ENCODE measurements around the gene FAXDC2. TPM values are rescaled to one million over a fixed set of nuclear protein-coding genes. Genes with fewer than 3 reads are reported as not detected.
A peak's percentile ranks its signal among the peaks of the same experiment; 100 is the strongest.

FAXDC2 gene
- total and polyA plus RNA-seq, 2 of the 13 experiments (the other 11 are each of a cell fraction or from before 2014, with no cell fraction given): 4.7 to 58.8 TPM

DNA sequence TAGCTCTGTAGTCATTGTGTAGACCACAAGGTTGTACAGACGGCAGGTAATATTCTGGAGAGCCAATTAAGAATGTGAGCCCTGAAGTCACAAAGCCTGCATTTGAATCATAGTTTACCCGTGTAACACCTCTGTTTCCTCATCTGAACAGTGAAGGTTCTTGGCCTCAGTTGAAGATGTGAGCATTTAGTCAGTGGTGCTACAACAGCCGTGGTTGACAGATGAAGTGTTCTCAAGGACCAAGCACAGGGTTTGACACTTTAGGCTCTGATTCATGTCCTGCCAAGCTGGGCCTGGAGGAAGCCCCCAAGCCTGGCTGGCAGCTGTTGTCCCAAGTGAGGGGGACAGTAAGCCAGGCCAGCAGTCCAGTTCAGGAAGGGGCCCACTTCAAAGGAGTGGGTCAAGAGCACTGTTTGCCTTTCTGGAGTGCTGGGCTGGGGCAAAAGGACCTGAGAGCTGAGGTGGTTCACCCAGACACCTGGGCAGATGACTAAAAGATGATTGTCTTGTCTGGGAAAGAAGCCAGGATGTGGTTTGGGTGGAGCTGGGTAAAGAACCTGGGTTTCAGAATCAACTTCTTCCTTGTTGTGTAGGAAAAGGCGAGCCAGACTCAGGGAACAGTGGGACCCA, 20.7 kb downstream of the FAXDC2 start (continued):
- TF ChIP-seq, protein P1, sequence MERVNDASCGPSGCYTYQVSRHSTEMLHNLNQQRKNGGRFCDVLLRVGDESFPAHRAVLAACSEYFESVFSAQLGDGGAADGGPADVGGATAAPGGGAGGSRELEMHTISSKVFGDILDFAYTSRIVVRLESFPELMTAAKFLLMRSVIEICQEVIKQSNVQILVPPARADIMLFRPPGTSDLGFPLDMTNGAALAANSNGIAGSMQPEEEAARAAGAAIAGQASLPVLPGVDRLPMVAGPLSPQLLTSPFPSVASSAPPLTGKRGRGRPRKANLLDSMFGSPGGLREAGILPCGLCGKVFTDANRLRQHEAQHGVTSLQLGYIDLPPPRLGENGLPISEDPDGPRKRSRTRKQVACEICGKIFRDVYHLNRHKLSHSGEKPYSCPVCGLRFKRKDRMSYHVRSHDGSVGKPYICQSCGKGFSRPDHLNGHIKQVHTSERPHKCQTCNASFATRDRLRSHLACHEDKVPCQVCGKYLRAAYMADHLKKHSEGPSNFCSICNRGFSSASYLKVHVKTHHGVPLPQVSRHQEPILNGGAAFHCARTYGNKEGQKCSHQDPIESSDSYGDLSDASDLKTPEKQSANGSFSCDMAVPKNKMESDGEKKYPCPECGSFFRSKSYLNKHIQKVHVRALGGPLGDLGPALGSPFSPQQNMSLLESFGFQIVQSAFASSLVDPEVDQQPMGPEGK (CRISPR knock-in tag; IDR thresholded peaks at IDR 0.05): 0 out of 2 replicates have a peak, but pooled peaks have one; percentile 52
- no peak for TF ChIP-seq SCMH1 (CRISPR knock-in tag; IDR thresholded peaks at IDR 0.05; ENCODE audit: borderline replicate concordance)
- no peak for TF ChIP-seq ZNF10 (CRISPR knock-in tag; IDR thresholded peaks at IDR 0.05; ENCODE audit: borderline replicate concordance, low read depth)
- TF ChIP-seq ZNF781 (CRISPR knock-in tag; IDR thresholded peaks at IDR 0.05; ENCODE audit: borderline replicate concordance, not compliant biosample characterization): peak; percentile 40
- TF ChIP-seq HMG20A (CRISPR knock-in tag; IDR thresholded peaks at IDR 0.05; ENCODE audit: borderline replicate concordance): 0 out of 2 replicates have a peak, but pooled peaks have one; percentile 29
- TF ChIP-seq, protein P2, sequence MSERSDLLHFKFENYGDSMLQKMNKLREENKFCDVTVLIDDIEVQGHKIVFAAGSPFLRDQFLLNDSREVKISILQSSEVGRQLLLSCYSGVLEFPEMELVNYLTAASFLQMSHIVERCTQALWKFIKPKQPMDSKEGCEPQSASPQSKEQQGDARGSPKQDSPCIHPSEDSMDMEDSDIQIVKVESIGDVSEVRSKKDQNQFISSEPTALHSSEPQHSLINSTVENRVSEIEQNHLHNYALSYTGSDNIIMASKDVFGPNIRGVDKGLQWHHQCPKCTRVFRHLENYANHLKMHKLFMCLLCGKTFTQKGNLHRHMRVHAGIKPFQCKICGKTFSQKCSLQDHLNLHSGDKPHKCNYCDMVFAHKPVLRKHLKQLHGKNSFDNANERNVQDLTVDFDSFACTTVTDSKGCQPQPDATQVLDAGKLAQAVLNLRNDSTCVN (CRISPR knock-in tag; IDR thresholded peaks at IDR 0.05; ENCODE audit: borderline replicate concordance): peak; percentile 99
- no peak for TF ChIP-seq REPIN1 (CRISPR knock-in tag; IDR thresholded peaks at IDR 0.05; ENCODE audit: borderline replicate concordance, low read depth)
- no peak for TF ChIP-seq PRMT3 (CRISPR knock-in tag; IDR thresholded peaks at IDR 0.05; ENCODE audit: borderline replicate concordance, low read depth)
- TF ChIP-seq SRSF1 (optimal IDR thresholded peaks at IDR 0.05; ENCODE audit: low read depth, low read length): no peak
- TF ChIP-seq, protein P3, sequence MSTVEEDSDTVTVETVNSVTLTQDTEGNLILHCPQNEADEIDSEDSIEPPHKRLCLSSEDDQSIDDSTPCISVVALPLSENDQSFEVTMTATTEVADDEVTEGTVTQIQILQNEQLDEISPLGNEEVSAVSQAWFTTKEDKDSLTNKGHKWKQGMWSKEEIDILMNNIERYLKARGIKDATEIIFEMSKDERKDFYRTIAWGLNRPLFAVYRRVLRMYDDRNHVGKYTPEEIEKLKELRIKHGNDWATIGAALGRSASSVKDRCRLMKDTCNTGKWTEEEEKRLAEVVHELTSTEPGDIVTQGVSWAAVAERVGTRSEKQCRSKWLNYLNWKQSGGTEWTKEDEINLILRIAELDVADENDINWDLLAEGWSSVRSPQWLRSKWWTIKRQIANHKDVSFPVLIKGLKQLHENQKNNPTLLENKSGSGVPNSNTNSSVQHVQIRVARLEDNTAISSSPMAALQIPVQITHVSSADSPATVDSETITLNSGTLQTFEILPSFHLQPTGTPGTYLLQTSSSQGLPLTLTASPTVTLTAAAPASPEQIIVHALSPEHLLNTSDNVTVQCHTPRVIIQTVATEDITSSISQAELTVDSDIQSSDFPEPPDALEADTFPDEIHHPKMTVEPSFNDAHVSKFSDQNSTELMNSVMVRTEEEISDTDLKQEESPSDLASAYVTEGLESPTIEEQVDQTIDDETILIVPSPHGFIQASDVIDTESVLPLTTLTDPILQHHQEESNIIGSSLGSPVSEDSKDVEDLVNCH (CRISPR knock-in tag; IDR thresholded peaks at IDR 0.05): no peak
- TF ChIP-seq, protein P4, sequence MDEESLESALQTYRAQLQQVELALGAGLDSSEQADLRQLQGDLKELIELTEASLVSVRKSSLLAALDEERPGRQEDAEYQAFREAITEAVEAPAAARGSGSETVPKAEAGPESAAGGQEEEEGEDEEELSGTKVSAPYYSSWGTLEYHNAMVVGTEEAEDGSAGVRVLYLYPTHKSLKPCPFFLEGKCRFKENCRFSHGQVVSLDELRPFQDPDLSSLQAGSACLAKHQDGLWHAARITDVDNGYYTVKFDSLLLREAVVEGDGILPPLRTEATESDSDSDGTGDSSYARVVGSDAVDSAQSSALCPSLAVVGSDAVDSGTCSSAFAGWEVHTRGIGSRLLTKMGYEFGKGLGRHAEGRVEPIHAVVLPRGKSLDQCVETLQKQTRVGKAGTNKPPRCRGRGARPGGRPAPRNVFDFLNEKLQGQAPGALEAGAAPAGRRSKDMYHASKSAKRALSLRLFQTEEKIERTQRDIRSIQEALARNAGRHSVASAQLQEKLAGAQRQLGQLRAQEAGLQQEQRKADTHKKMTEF (CRISPR knock-in tag; IDR thresholded peaks at IDR 0.05): no peak
- TF ChIP-seq FOXC1 (CRISPR knock-in tag; IDR thresholded peaks at IDR 0.05; ENCODE audit: borderline replicate concordance): no peak
- TF ChIP-seq ZNF224 (CRISPR knock-in tag; IDR thresholded peaks at IDR 0.05): no peak
- no peak for TF ChIP-seq ARNT2 (CRISPR knock-in tag; IDR thresholded peaks at IDR 0.05; ENCODE audit: low read depth)
- TF ChIP-seq ZNF605 (CRISPR knock-in tag; IDR thresholded peaks at IDR 0.05): 0 out of 2 replicates have a peak, but pooled peaks have one; percentile 29
- TF ChIP-seq HOXD1 (CRISPR knock-in tag; IDR thresholded peaks at IDR 0.05): no peak
- TF ChIP-seq SMAD3 (CRISPR knock-in tag; IDR thresholded peaks at IDR 0.05): no peak
- TF ChIP-seq ZNF530 (CRISPR knock-in tag; IDR thresholded peaks at IDR 0.05; ENCODE audit: low read depth): no peak
- TF ChIP-seq PRPF4 (IDR thresholded peaks at IDR 0.05; ENCODE audit: low read depth, low read length, poor library complexity, severe bottlenecking): no peak
- TF ChIP-seq, protein P5, sequence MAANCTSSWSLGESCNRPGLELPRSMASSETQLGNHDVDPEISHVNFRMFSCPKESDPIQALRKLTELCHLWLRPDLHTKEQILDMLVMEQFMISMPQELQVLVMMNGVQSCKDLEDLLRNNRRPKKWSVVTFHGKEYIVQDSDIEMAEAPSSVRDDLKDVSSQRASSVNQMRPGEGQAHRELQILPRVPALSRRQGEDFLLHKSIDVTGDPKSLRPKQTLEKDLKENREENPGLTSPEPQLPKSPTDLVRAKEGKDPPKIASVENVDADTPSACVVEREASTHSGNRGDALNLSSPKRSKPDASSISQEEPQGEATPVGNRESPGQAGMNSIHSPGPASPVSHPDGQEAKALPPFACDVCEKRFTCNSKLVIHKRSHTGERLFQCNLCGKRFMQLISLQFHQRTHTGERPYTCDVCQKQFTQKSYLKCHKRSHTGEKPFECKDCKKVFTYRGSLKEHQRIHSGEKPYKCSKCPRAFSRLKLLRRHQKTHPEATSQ (CRISPR knock-in tag; IDR thresholded peaks at IDR 0.05; ENCODE audit: borderline replicate concordance): no peak

Data from HepG2 (cell line).